Astrocyte (in vitro differentiated cells and primary cell): ENCODE data around the gene MKNK2. TPM values are rescaled to one million over a fixed set of nuclear protein-coding genes. Genes with fewer than 3 reads are reported as not detected.

Source experiments
- DNase-seq: peaks from one replicate; pipeline ENCODE4 v3.0.0-alpha.2; 2010; ENCODE audit warnings: low read depth
- FAIRE-seq: peaks from 2 replicates; lab custom pipeline; 2011; peaks lifted over from hg19 to GRCh38; lab: Jason Lieb, UNC
- H2AFZ ChIP-seq: 2 replicates; pipeline ENCODE4 v1.6.0; 2012; ENCODE audit warnings: low read depth, low read length, inconsistent platforms
- H3K27ac ChIP-seq: 2 replicates; pipeline ENCODE4 v1.5.1; 2011; ENCODE audit warnings: low read depth, low read length, inconsistent platforms
- H3K27me3 ChIP-seq: 2 replicates; pipeline ENCODE4 v1.6.0; 2011; ENCODE audit warnings: low read length, inconsistent platforms; ENCODE audit not compliant: insufficient read depth
- H3K36me3 ChIP-seq: 2 replicates; pipeline ENCODE4 v1.5.1; 2011; ENCODE audit warnings: low read length, inconsistent platforms; ENCODE audit not compliant: insufficient read depth
- H3K4me1 ChIP-seq: 2 replicates; pipeline ENCODE4 v1.5.1; 2011; ENCODE audit warnings: low read length, inconsistent platforms; ENCODE audit not compliant: insufficient read depth
- H3K4me2 ChIP-seq: 2 replicates; pipeline ENCODE4 v1.6.0; 2012; ENCODE audit warnings: low read length, inconsistent platforms
- H3K4me3 ChIP-seq: 2 replicates; pipeline ENCODE4 v1.5.1; 2011; ENCODE audit warnings: low read depth, mild to moderate bottlenecking, low read length, inconsistent platforms; ENCODE audit not compliant: insufficient read depth
- H3K79me2 ChIP-seq: 2 replicates; pipeline ENCODE4 v1.6.0; 2012; ENCODE audit warnings: mild to moderate bottlenecking, low read length, inconsistent platforms; ENCODE audit not compliant: insufficient read depth
- H3K9ac ChIP-seq: 2 replicates; pipeline ENCODE4 v1.6.0; 2012; ENCODE audit warnings: mild to moderate bottlenecking, low read length, inconsistent platforms
- H3K9me3 ChIP-seq: 2 replicates; pipeline ENCODE4 v1.5.1; 2012; ENCODE audit warnings: low read depth, mild to moderate bottlenecking, low read length, inconsistent platforms; ENCODE audit not compliant: insufficient read depth
- H4K20me1 ChIP-seq: 2 replicates; pipeline ENCODE4 v1.6.0; 2012; ENCODE audit warnings: low read length, inconsistent platforms; ENCODE audit not compliant: insufficient read depth
- H3K27ac Mint-ChIP-seq: one replicate; pipeline ENCODE4 v1.8.0; 2021; ENCODE audit warnings: mild to moderate bottlenecking, mixed read lengths; ENCODE audit not compliant: unreplicated experiment
- H3K27me3 Mint-ChIP-seq: one replicate; pipeline ENCODE4 v1.8.0; 2021; ENCODE audit warnings: low read depth, mixed read lengths; ENCODE audit not compliant: unreplicated experiment
- H3K36me3 Mint-ChIP-seq: one replicate; pipeline ENCODE4 v1.8.0; 2021; ENCODE audit warnings: low read depth, mixed read lengths; ENCODE audit not compliant: unreplicated experiment
- H3K4me1 Mint-ChIP-seq: one replicate; pipeline ENCODE4 v1.8.0; 2021; ENCODE audit warnings: low read depth, mixed read lengths; ENCODE audit not compliant: unreplicated experiment
- H3K4me3 Mint-ChIP-seq: one replicate; pipeline ENCODE4 v1.8.0; 2021; ENCODE audit warnings: mild to moderate bottlenecking, moderate library complexity, mixed read lengths; ENCODE audit not compliant: unreplicated experiment
- H3K9me3 Mint-ChIP-seq: one replicate; pipeline ENCODE4 v1.8.0; 2021; ENCODE audit warnings: mild to moderate bottlenecking, mixed read lengths; ENCODE audit not compliant: unreplicated experiment
- CTCF ChIP-seq: IDR thresholded peaks from 2 replicates; pipeline ENCODE4 v1.5.1; 2011; ENCODE audit warnings: low read depth, mild to moderate bottlenecking, inconsistent platforms, low read length, moderate library complexity; ENCODE audit not compliant: insufficient read depth
- EZH2 ChIP-seq: IDR thresholded peaks from 2 replicates; pipeline ENCODE4 v1.6.1; 2012; ENCODE audit warnings: mild to moderate bottlenecking, low read length, inconsistent platforms; ENCODE audit not compliant: insufficient read depth
- total RNA-seq: library from RNA; stranded (reverse); gene quantifications from 2 replicates; pipeline ENCODE4 v1.2.1, GENCODE V29; 2021

Gene MKNK2
- total RNA-seq, 1 donor from 2014 or later: 146 TPM

GRCh38 chr19:2042485-2043250, 8.4 kb downstream of the MKNK2 start:
- H3K4me1 Mint-ChIP-seq: peaks cover 10% of the 10 kb centered on the region
- peak overlapping the region; percentile 46 for H3K4me3 ChIP-seq
- H3K9me3 Mint-ChIP-seq: no peaks in the 10 kb centered on the region
- no peaks in the 10 kb centered on the region for H3K27me3 ChIP-seq
- H3K27me3 Mint-ChIP-seq: no peaks in the 10 kb centered on the region
- no peak overlapping the region for H2AFZ ChIP-seq
- peak overlapping the region; percentile 76 for H3K27ac ChIP-seq
- H3K9ac ChIP-seq: peak overlapping the region; percentile 59
- DNase-seq (no peak), FAIRE-seq (no peak)
- H3K36me3 Mint-ChIP-seq: peaks cover 3% of the 10 kb centered on the region
- no peaks in the 10 kb centered on the region for H3K36me3 ChIP-seq
- H3K4me1 ChIP-seq: peaks cover 21% of the 10 kb centered on the region
- H4K20me1 ChIP-seq: peaks cover 38% of the 10 kb centered on the region
- H3K79me2 ChIP-seq: peaks cover 31% of the 10 kb centered on the region
- peak overlapping the region; percentile 80 for H3K4me2 ChIP-seq
- no peak overlapping the region for H3K4me3 Mint-ChIP-seq
- no peak for TF ChIP-seq CTCF
- H3K27ac Mint-ChIP-seq: peak overlapping the region; percentile 34
- no peaks in the 10 kb centered on the region for H3K9me3 ChIP-seq

- peak overlapping the region; percentile 46 for H3K4me3 ChIP-seq
- FAIRE-seq (no peak), DNase-seq (peak; percentile 81)
- H3K79me2 ChIP-seq: peaks cover 24% of the 10 kb centered on the region
- TF ChIP-seq EZH2 (no peak), CTCF (no peak)
- peak overlapping the region; percentile 76 for H3K27ac ChIP-seq
- H3K36me3 ChIP-seq: no peaks in the 10 kb centered on the region
- peaks cover 13% of the 10 kb centered on the region for H3K4me1 ChIP-seq
- peak overlapping the region; percentile 80 for H3K4me2 ChIP-seq
- no peaks in the 10 kb centered on the region for H3K9me3 Mint-ChIP-seq
- H4K20me1 ChIP-seq: peaks cover 30% of the 10 kb centered on the region
- peak overlapping the region; percentile 52 for H2AFZ ChIP-seq
- no peaks in the 10 kb centered on the region for H3K9me3 ChIP-seq
- peaks cover 8% of the 10 kb centered on the region for H3K4me1 Mint-ChIP-seq
- H3K36me3 Mint-ChIP-seq: peaks cover 3% of the 10 kb centered on the region
- no peak overlapping the region for H3K27ac Mint-ChIP-seq
- H3K27me3 ChIP-seq: no peaks in the 10 kb centered on the region
- H3K27me3 Mint-ChIP-seq: no peaks in the 10 kb centered on the region
- H3K4me3 Mint-ChIP-seq: no peak overlapping the region
- H3K9ac ChIP-seq: peak overlapping the region; percentile 59
Observed at GRCh38 chr19:2041683-2042484, 9.2 kb downstream of the MKNK2 start.

DNA sequence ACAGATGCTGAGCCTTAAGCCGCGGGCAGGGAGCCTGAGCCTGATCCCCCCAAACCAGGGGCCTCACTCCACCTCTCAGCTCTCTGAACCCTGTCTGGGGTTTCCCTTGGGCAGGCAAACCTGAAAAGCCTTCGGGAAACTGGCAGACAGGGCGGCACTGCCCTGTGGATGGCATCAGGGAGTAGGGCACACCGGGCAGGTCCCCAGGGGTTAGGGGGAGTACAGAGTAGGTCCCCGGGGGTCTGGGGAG, 9.7 kb downstream of the MKNK2 start:
- Histone ChIP-seq H3K9ac (peak overlapping the region; percentile 54), H3K27ac (peak overlapping the region; percentile 50), H2AFZ (no peak overlapping the region), H3K79me2 (peaks cover 18% of the 10 kb centered on the region), H4K20me1 (peaks cover 25% of the 10 kb centered on the region), H3K4me3 (no peak overlapping the region), H3K36me3 (no peaks in the 10 kb centered on the region), H3K9me3 (no peaks in the 10 kb centered on the region), H3K27me3 (no peaks in the 10 kb centered on the region), H3K4me2 (peak overlapping the region; percentile 59), H3K4me1 (peaks cover 13% of the 10 kb centered on the region)
- Mint-ChIP-seq H3K27ac (no peak overlapping the region), H3K27me3 (no peaks in the 10 kb centered on the region), H3K4me3 (no peak overlapping the region), H3K36me3 (peaks cover 3% of the 10 kb centered on the region), H3K9me3 (no peaks in the 10 kb centered on the region), H3K4me1 (peaks cover 5% of the 10 kb centered on the region)
- DNase-seq (no peak), FAIRE-seq (no peak)
- TF ChIP-seq EZH2: no peak
- no peak for TF ChIP-seq CTCF
